SK-N-SH (cell line): ENCODE measurements around the gene SEC61B. TPM values are rescaled to one million over a fixed set of nuclear protein-coding genes. Genes with fewer than 3 reads are reported as not detected.

Experiments used
- CTCF ChIA-PET: fragments of 300-600, 350-600 bp; formaldehyde crosslinking; extraction: SDS; loops from one replicate; lab custom pipeline; 2021; lab: Yijun Ruan, JAX
- POLR2A ChIA-PET: fragments of 350-600 bp; sonication (Branson Sonifier 250); formaldehyde crosslinking; extraction: SDS; loops from one replicate; lab custom pipeline; 2020; ENCODE audit warnings: antibody characterized with exemption, inconsistent platforms; lab: Yijun Ruan, JAX
- DNase-seq: peaks from one replicate; pipeline ENCODE4 v3.0.0; 2012
- H2AFZ ChIP-seq: fragments of 200-600 bp; sonication (generic); 2 replicates; pipeline ENCODE4 v1.8.1; 2016; ENCODE audit warnings: antibody characterized with exemption, mild to moderate bottlenecking, low read depth
- H3F3A ChIP-seq: fragments of 200-600 bp; sonication (generic); replicated peaks from 2 replicates; pipeline ENCODE3; 2016; ENCODE audit warnings: antibody characterized with exemption, mild to moderate bottlenecking; ENCODE audit not compliant: insufficient read depth
- H3K27ac ChIP-seq, 2 experiments: fragments of 200-500 bp in 1 of 2; fragments of 200-600 bp in 1 of 2; sonication (Bioruptor generic) in 1 of 2; sonication (generic), shearing (Covaris generic) in 1 of 2; 2 replicates each; pipeline versions ENCODE4 v1.5.1 to v1.6.1; 2014 to 2016; ENCODE audit warnings: low read depth in 2 of 2, inconsistent platforms in 1 of 2, low read length in 1 of 2, mild to moderate bottlenecking in 1 of 2, mixed read lengths in 1 of 2
- H3K27me3 ChIP-seq: fragments of 200-600 bp; sonication (generic), shearing (Covaris generic); 2 replicates; pipeline ENCODE4 v1.6.1; 2016; ENCODE audit warnings: mixed run types; ENCODE audit not compliant: insufficient read depth
- H3K36me3 ChIP-seq, 2 experiments: fragments of 200-500 bp in 1 of 2; fragments of 200-600 bp in 1 of 2; sonication (Bioruptor generic) in 1 of 2; sonication (generic) in 1 of 2; replicated peaks in 1 of 2; 2 replicates each; pipeline versions ENCODE3 to v1.5.1; 2014 to 2016; ENCODE audit warnings: low read length in 1 of 2, mild to moderate bottlenecking in 1 of 2; ENCODE audit not compliant: insufficient read depth in 2 of 2, control insufficient read depth in 1 of 2
- H3K4me1 ChIP-seq, 2 experiments: fragments of 200-500 bp in 1 of 2; fragments of 200-600 bp in 1 of 2; sonication (Bioruptor generic) in 1 of 2; sonication (generic), shearing (Covaris generic) in 1 of 2; 2 replicates each; pipeline versions ENCODE4 v1.5.1 to v1.6.1; 2014 to 2016; ENCODE audit warnings: low read depth in 1 of 2, low read length in 1 of 2, mixed run types in 1 of 2; ENCODE audit not compliant: insufficient read depth in 2 of 2, control insufficient read depth in 1 of 2
- H3K4me2 ChIP-seq: fragments of 200-600 bp; sonication (generic), shearing (Covaris generic); 2 replicates; pipeline ENCODE4 v1.6.1; 2017; ENCODE audit warnings: mixed run types
- H3K4me3 ChIP-seq, 2 experiments: fragments of 200-500 bp in 1 of 2; fragments of 200-600 bp in 1 of 2; sonication (Bioruptor generic) in 1 of 2; sonication (generic), shearing (Covaris generic) in 1 of 2; 2 replicates each; pipeline versions ENCODE4 v1.5.1 to v1.8.1; 2014 to 2016; ENCODE audit warnings: low read depth in 2 of 2, inconsistent platforms in 1 of 2, low read length in 1 of 2, mild to moderate bottlenecking in 1 of 2, mixed read lengths in 1 of 2, moderate library complexity in 1 of 2
- H3K79me2 ChIP-seq: fragments of 200-600 bp; sonication (generic); 2 replicates; pipeline ENCODE4 v1.8.1; 2017; ENCODE audit warnings: mild to moderate bottlenecking; ENCODE audit not compliant: insufficient read depth
- H3K9ac ChIP-seq: fragments of 200-600 bp; sonication (generic); 2 replicates; pipeline ENCODE4 v1.6.1; 2017; ENCODE audit warnings: mixed run types
- H3K9me2 ChIP-seq: fragments of 200-600 bp; sonication (generic); 2 replicates; pipeline ENCODE4 v1.6.1; 2017; ENCODE audit warnings: mixed run types
- H3K9me3 ChIP-seq: fragments of 200-600 bp; sonication (generic); 2 replicates; pipeline ENCODE4 v1.6.1; 2017; ENCODE audit warnings: mixed run types, mild to moderate bottlenecking, moderate library complexity
- H4K20me1 ChIP-seq: fragments of 200-600 bp; sonication (generic); 2 replicates; pipeline ENCODE4 v1.6.1; 2017; ENCODE audit warnings: mild to moderate bottlenecking, mixed run types; ENCODE audit not compliant: insufficient read depth
- CHD2 ChIP-seq: fragments of 150-350 bp; IDR thresholded peaks from 2 replicates; pipeline ENCODE4 v1.6.1; 2018; ENCODE audit warnings: low read length; ENCODE audit not compliant: partially characterized antibody
- EP300 ChIP-seq, 2 experiments: IDR thresholded peaks; 2 replicates each; pipeline versions ENCODE4 v1.4.0 to v1.6.1; 2012; ENCODE audit warnings: borderline replicate concordance in 1 of 2, low read depth in 1 of 2, low read length in 1 of 2
- FOSL2 ChIP-seq: IDR thresholded peaks from 2 replicates; pipeline ENCODE4 v1.4.0; 2012; ENCODE audit warnings: low read depth, mild to moderate bottlenecking, moderate library complexity, borderline replicate concordance
- FOXJ3 ChIP-seq: sonication (generic); formaldehyde crosslinking; IDR thresholded peaks from 2 replicates; pipeline ENCODE4 v1.5.1; 2020; ENCODE audit warnings: mild to moderate bottlenecking, missing genetic modification reagents
- FOXM1 ChIP-seq: IDR thresholded peaks from 2 replicates; pipeline ENCODE4 v1.4.0; 2012; ENCODE audit warnings: low read depth, mild to moderate bottlenecking
- JUND ChIP-seq: IDR thresholded peaks from 2 replicates; pipeline ENCODE4 v1.4.0; 2012
- MXI1 ChIP-seq: IDR thresholded peaks from 2 replicates; pipeline ENCODE4 v1.6.1; 2012; ENCODE audit warnings: mild to moderate bottlenecking, low read depth, low read length, improper control_type of control experiment
- NFIC ChIP-seq: IDR thresholded peaks from 2 replicates; pipeline ENCODE4 v1.4.0; 2012; ENCODE audit warnings: borderline replicate concordance
- NRF1 ChIP-seq: IDR thresholded peaks from 2 replicates; pipeline ENCODE4 v1.6.1; 2012; ENCODE audit warnings: low read depth, mild to moderate bottlenecking, low read length
- RCOR1 ChIP-seq: fragments of 150-350 bp; IDR thresholded peaks from 2 replicates; pipeline ENCODE4 v1.6.1; 2017; ENCODE audit warnings: antibody characterized with exemption, low read length
- RFX5 ChIP-seq: IDR thresholded peaks from 2 replicates; pipeline ENCODE4 v1.6.1; 2012; ENCODE audit warnings: mild to moderate bottlenecking, improper control_type of control experiment, low read length
- SIN3A ChIP-seq: IDR thresholded peaks from 2 replicates; pipeline ENCODE4 v1.6.1; 2012; ENCODE audit warnings: low read depth, mild to moderate bottlenecking, low read length, moderate library complexity, borderline replicate concordance
- TEAD4 ChIP-seq: IDR thresholded peaks from 2 replicates; pipeline ENCODE4 v1.4.0; 2012; ENCODE audit warnings: mild to moderate bottlenecking, borderline replicate concordance; ENCODE audit not compliant: insufficient read depth
- WGBS: methylation state at CpG from one replicate; pipeline ENCODE4 v1.1.6; 2017; ENCODE audit warnings: low lambda C conversion rate; 5-methylcytosine and 5-hydroxymethylcytosine counted together
- polyA plus RNA-seq, 3 experiments: library from polyadenylated mRNA; depleted of rRNA; stranded (reverse); fragments of >200 nt; gene quantifications; 2 replicates each; pipeline ENCODE4 v1.2.3, GENCODE V29; 2012
- TF ChIP-seq, protein P1 (sequence below): IDR thresholded peaks from 2 replicates; pipeline ENCODE4; 2012
- TF ChIP-seq, protein P2 (sequence below): fragments of 200-600 bp; sonication (generic); IDR thresholded peaks from 2 replicates; pipeline ENCODE4 v1.6.1; 2017; ENCODE audit warnings: antibody characterized with exemption, mild to moderate bottlenecking, moderate library complexity
- TF ChIP-seq, protein P3 (sequence below): IDR thresholded peaks from 2 replicates; pipeline ENCODE4 v1.4.0; 2012; ENCODE audit warnings: low read depth, borderline replicate concordance

Gene SEC61B
- polyA plus RNA-seq, 1 of the 3 experiments (the other 2 are of a cell fraction): 174 TPM

DNA sequence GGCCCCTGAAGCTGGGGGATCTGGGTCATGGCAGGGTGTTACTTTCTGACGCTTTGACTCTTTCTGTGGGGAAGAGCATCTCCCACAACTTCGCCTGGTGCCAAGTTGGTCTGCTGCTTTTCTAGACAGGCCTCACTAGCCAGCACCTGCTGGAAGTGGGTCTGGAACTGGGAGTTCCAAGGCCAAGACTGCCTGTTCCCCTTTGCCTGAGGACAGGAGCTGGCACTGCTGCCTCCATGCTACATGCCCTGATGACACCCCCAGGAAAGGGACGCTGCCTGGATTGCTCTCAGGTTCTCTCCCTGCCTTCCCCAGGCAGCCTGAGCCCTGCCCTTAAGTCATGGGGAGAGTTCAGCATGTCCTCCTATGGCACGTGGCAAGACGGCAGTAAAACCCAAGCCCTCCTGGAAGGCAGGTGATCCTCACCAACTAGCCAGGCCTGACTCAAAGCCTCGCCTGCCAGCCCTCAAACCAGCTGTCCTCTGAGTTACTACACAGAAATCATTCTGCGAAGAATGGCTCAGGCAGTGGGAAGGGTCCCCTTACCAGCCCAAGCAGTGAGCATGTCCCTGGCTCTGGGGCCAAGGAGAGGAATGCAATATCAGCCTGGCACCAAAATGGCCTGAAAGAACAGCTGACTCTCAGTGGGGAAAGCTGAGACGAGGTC lies 35.8 kb downstream of the SEC61B start (continued):
- TF ChIP-seq, protein P1, sequence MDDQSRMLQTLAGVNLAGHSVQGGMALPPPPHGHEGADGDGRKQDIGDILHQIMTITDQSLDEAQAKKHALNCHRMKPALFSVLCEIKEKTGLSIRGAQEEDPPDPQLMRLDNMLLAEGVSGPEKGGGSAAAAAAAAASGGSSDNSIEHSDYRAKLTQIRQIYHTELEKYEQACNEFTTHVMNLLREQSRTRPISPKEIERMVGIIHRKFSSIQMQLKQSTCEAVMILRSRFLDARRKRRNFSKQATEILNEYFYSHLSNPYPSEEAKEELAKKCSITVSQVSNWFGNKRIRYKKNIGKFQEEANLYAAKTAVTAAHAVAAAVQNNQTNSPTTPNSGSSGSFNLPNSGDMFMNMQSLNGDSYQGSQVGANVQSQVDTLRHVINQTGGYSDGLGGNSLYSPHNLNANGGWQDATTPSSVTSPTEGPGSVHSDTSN: no peak
- no peak for TF ChIP-seq SIN3A

DNA sequence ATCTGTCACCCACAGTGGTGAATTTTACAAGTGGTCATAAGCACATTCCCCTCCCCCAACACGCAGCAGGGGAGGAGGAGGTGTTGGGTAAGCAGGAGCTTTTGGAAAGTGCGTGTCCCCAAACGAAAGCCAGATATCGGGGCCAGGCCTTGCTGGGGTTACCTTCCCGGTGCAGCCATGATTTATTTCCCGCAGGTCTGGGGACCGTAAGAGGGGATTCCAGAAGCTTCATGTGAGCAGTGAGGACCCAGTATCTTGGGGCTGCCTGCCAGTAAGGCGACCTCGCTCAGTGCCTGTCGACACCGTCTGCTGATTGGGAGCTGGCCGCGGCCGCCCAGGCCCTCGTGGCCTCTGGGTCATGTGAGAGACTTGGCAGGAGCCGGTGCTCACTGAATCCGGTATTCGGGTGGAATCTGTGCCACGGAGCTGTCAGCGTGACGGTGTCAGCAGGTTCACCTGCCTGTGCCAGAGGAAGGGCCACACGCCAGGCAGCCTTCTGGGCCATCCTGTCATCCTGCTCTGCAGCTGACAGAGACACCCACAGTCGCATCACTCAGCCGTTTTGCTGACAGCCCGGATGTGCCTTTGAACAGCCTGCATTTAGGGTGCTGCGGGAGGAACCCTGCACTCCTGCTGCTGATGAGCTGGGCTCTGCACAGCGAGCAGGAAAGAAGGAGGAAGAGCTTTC lies 37.3 kb downstream of the SEC61B start:
- Histone ChIP-seq H3F3A (no peaks in the 10 kb centered on the region), H3K9me3 (no peaks in the 10 kb centered on the region), H3K27ac (no peak overlapping the region), H3K9ac (no peak overlapping the region), H3K9me2 (no peaks in the 10 kb centered on the region), H4K20me1 (no peaks in the 10 kb centered on the region), H3K79me2 (no peaks in the 10 kb centered on the region), H3K27me3 (no peaks in the 10 kb centered on the region), H3K4me3 (no peak overlapping the region), H3K36me3 (no peaks in the 10 kb centered on the region), H3K4me2 (no peak overlapping the region), H2AFZ (no peak overlapping the region), H3K4me1 (no peaks in the 10 kb centered on the region)
- POLR2A ChIA-PET: no interaction called here
- no peak for TF ChIP-seq NRF1
- TF ChIP-seq, protein P2, sequence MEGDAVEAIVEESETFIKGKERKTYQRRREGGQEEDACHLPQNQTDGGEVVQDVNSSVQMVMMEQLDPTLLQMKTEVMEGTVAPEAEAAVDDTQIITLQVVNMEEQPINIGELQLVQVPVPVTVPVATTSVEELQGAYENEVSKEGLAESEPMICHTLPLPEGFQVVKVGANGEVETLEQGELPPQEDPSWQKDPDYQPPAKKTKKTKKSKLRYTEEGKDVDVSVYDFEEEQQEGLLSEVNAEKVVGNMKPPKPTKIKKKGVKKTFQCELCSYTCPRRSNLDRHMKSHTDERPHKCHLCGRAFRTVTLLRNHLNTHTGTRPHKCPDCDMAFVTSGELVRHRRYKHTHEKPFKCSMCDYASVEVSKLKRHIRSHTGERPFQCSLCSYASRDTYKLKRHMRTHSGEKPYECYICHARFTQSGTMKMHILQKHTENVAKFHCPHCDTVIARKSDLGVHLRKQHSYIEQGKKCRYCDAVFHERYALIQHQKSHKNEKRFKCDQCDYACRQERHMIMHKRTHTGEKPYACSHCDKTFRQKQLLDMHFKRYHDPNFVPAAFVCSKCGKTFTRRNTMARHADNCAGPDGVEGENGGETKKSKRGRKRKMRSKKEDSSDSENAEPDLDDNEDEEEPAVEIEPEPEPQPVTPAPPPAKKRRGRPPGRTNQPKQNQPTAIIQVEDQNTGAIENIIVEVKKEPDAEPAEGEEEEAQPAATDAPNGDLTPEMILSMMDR: no peak
- no peak for TF ChIP-seq RFX5
- no peak for TF ChIP-seq EP300 (IDR thresholded peaks at IDR 0.05; ENCODE audit: borderline replicate concordance in 1 of 2, low read depth in 1 of 2, low read length in 1 of 2)
- TF ChIP-seq FOXM1: no peak
- TF ChIP-seq FOSL2: no peak
- TF ChIP-seq, protein P3, sequence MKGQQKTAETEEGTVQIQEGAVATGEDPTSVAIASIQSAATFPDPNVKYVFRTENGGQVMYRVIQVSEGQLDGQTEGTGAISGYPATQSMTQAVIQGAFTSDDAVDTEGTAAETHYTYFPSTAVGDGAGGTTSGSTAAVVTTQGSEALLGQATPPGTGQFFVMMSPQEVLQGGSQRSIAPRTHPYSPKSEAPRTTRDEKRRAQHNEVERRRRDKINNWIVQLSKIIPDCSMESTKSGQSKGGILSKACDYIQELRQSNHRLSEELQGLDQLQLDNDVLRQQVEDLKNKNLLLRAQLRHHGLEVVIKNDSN: no peak
- no peak for TF ChIP-seq TEAD4
- no peak for TF ChIP-seq RCOR1
- TF ChIP-seq NFIC: no peak
- no peak for TF ChIP-seq CHD2
- TF ChIP-seq MXI1: no peak
- TF ChIP-seq FOXJ3: no peak
- TF ChIP-seq JUND: no peak
- DNase-seq: no peak
- 87% methylated on average over 19 of the region's 27 CpGs for WGBS
- CTCF ChIA-PET: interaction anchor here (0.8 to 2.4 kb wide), 4 partner anchors 28 to 411 kb away, joined by 3 to 14 read pairs (median 4); no protein-coding TSS in a partner anchor
